Activated T-cell treated with anti-CD3 and anti-CD28 coated beads, Interleukin-2, amount 50 U/mL, for 24 hours (primary cell): ENCODE data around the gene EDN3.

Source experiments
- DNase-seq: peaks from one replicate; pipeline ENCODE4 v3.0.0-alpha.2; 2020
- H3K27ac Mint-ChIP-seq: 2 replicates; pipeline ENCODE4 v1.8.0; 2020; ENCODE audit warnings: mild to moderate bottlenecking, mixed read lengths
- H3K27me3 Mint-ChIP-seq: 2 replicates; pipeline ENCODE4 v1.8.0; 2020; ENCODE audit warnings: mixed read lengths
- H3K36me3 Mint-ChIP-seq: 2 replicates; pipeline ENCODE4 v1.8.0; 2020; ENCODE audit warnings: low read depth, mixed read lengths
- H3K4me1 Mint-ChIP-seq: 2 replicates; pipeline ENCODE4 v1.8.0; 2020; ENCODE audit warnings: low read depth, mixed read lengths
- H3K4me3 Mint-ChIP-seq: 2 replicates; pipeline ENCODE4 v1.8.0; 2020; ENCODE audit warnings: mild to moderate bottlenecking, moderate library complexity, mixed read lengths
- H3K9me3 Mint-ChIP-seq: 2 replicates; pipeline ENCODE4 v1.8.0; 2020; ENCODE audit warnings: mixed read lengths

The EDN3 gene, protein sequence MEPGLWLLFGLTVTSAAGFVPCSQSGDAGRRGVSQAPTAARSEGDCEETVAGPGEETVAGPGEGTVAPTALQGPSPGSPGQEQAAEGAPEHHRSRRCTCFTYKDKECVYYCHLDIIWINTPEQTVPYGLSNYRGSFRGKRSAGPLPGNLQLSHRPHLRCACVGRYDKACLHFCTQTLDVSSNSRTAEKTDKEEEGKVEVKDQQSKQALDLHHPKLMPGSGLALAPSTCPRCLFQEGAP

DNA sequence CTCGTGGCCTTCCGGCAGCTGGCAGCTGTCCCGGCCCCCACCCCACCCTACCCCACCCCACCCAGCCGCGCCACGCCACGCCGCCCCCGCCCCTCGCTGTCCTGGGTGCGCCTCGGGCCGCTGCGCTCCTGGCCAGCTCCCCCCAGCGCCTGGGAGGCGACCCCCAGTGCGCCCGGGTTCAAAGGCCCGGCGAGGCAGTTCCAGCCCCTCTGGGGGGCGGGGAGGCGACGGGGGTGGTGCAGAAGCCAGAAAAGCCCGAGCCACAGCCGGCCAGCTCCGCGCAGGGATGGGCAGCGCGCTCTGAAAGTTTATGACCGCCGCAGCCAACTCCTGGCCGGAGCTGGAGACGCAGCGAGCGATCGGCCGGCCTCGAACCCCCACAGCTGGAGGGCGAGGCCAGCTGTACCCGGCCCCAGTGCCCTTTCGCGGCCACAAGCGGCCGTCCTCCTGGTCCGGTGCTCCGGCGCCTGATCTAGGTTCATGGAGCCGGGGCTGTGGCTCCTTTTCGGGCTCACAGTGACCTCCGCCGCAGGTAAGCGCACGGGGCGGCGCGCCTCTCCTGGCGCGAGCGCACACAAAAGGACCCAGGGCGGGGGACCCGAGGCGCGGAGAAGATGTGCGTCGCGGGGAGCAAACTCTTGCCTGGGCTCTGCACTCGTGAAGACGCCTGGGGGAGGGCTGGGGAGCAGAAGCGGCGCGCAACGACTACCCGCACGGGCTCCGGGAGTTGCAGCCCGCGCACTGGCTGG lies at the start of gene EDN3:
TSS of gene EDN3 (plus strand) at position 279 of the 749 bp plus-strand sequence. CDS start at position 481, 202 bp downstream.
- H3K4me3 Mint-ChIP-seq: no peak within 1 kb of the TSS
- DNase-seq: no peak
- no peaks in the 10 kb centered on the region for H3K9me3 Mint-ChIP-seq
- no peak within 1 kb of the TSS for H3K27ac Mint-ChIP-seq
- no peaks in the 10 kb centered on the region for H3K36me3 Mint-ChIP-seq
- H3K27me3 Mint-ChIP-seq: peaks cover 74% of the 10 kb centered on the region
- peaks cover 2% of the 10 kb centered on the region for H3K4me1 Mint-ChIP-seq

DNA sequence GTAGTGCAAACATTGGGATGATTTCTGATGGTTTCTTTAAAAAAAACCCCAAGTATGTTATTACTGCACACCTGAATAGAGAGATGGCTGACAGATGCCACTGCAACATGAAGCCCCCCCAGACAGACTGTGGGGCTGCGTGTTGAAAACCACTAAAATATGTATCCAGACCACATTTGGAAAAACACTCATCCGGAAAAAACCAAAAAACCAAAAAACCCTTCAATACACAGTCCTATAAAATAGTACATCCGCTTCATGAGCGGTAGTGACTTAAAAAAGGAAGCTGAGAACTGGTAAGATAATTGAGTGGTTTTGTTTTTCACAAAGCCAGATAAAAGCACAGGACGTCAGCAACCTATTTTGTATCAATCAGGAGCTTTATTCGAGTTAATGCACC lies 47.1 kb upstream of the EDN3 start:
- DNase-seq: no peak
- Mint-ChIP-seq H3K36me3 (peaks cover 50% of the 10 kb centered on the region), H3K4me3 (peak overlapping the region; percentile 34), H3K27me3 (no peaks in the 10 kb centered on the region), H3K9me3 (peaks cover 14% of the 10 kb centered on the region), H3K27ac (peak overlapping the region; percentile 92), H3K4me1 (peaks cover 71% of the 10 kb centered on the region)

DNA sequence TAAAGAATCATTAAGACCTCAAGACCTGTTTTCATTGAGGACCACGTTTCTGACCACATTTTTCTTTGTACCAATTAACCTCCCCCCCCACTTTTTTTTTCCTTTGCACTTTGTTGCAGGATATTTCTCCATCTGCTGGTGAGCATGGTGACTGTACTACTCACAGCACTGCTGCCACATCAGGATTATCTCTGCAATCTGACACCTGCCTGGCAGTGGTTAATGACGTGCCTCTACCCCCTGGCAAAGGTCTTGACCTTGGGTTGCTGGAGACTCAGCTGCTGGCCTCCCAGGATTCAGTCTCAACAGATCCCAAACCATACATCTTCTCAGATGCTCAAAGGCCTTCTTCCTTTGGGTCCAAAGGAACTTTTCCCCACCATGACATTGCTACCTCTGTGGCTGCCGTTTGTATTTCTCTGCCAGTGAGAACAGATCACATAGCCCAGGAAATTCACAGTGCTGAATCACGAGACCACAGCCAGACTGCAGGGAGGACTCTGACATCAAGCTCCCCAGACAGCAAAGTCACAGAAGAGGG lies 46.6 kb upstream of the EDN3 start:
- Mint-ChIP-seq H3K9me3 (peaks cover 14% of the 10 kb centered on the region), H3K36me3 (peaks cover 48% of the 10 kb centered on the region), H3K4me1 (peaks cover 71% of the 10 kb centered on the region), H3K27ac (peak overlapping the region; percentile 92), H3K4me3 (peak overlapping the region; percentile 34), H3K27me3 (no peaks in the 10 kb centered on the region)
- DNase-seq: peak; percentile 46

DNA sequence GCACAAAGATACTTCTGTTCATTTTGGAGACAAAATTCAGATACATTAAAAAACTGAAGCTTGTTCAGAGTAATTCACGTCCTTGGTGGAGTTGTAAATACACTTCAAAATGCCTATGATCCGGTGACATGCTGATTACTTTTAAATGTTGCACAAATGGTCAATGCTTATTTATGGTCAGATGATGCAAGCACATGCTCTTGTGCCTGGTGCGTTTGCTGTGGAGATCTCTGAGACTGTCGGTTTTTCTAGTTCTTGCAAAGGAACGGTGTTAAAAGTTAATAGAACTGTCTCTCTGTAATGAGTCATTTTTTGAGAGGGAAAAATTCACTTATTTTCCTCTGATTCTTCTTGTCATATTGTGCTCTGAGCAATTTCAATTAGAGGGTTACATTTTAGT lies 45.2 kb upstream of the EDN3 start:
- no peak overlapping the region for H3K4me3 Mint-ChIP-seq
- DNase-seq: no peak
- peaks cover 75% of the 10 kb centered on the region for H3K4me1 Mint-ChIP-seq
- H3K36me3 Mint-ChIP-seq: peaks cover 34% of the 10 kb centered on the region
- peaks cover 13% of the 10 kb centered on the region for H3K9me3 Mint-ChIP-seq
- no peaks in the 10 kb centered on the region for H3K27me3 Mint-ChIP-seq
- H3K27ac Mint-ChIP-seq: no peak overlapping the region

DNA sequence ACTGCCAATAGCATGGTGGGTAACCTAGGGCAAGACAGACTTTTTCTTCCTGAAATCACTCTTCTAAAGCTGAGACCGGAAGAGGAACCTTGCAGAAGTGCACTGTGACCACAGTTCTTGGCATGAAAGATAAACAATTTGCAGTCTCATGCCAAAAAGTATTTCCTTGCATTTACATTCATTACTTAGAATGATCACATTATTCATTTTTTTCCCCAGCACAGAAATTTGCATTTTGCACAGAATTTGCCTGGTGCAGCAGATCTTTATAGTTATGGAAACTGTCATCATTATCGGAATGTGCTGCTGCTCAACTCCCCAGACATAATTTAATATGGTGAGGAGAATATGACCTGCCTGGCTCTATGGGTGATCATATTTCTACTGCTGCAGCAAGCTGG lies 42.2 kb upstream of the EDN3 start:
- H3K4me1 Mint-ChIP-seq: peaks cover 50% of the 10 kb centered on the region
- DNase-seq: no peak
- no peaks in the 10 kb centered on the region for H3K9me3 Mint-ChIP-seq
- no peaks in the 10 kb centered on the region for H3K27me3 Mint-ChIP-seq
- H3K27ac Mint-ChIP-seq: peak overlapping the region; percentile 84
- H3K4me3 Mint-ChIP-seq: no peak overlapping the region
- peaks cover 11% of the 10 kb centered on the region for H3K36me3 Mint-ChIP-seq

DNA sequence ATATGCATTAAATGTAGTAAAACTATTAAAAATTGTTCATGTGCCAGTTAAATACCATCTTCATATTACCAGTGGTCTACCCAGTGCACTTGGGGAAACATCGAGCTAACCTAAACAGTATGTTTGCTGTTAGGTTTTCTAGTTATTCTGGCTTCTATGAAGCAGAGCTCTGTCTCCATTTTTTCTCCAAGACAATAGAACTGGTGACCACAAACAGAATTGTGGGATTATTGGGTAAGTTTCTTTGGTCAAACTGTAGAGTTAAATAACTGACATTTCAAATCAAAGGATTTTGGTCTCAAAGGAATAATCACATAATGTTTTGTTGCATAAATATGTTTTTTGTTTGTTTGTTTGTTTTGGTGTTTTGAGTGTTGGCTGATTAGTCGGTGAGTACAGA lies 40.5 kb upstream of the EDN3 start:
- no peaks in the 10 kb centered on the region for H3K27me3 Mint-ChIP-seq
- H3K9me3 Mint-ChIP-seq: no peaks in the 10 kb centered on the region
- H3K4me3 Mint-ChIP-seq: no peak overlapping the region
- H3K4me1 Mint-ChIP-seq: peaks cover 33% of the 10 kb centered on the region
- DNase-seq: no peak
- no peaks in the 10 kb centered on the region for H3K36me3 Mint-ChIP-seq
- H3K27ac Mint-ChIP-seq: no peak overlapping the region

DNA sequence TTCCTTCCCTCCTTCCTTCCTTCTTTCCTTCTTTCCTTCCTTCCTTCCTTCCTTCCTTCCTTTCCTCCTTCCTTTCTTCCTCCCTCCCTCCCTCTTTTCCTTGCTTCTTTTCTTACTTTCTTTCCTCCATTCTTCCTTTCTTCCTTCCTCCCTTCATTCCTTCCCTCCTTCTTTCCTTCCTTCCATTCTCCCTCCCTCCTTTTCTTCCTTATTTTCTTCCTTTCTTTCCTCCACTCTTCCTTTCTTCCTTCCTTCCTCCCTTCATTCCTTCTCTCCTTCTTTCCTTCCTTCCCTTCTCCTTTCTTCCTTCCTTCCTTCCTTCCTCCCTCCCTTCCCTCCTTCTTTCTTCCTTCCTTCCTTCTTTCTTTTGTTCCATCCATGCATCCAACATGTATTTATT lies 35.1 kb upstream of the EDN3 start:
- H3K36me3 Mint-ChIP-seq: no peaks in the 10 kb centered on the region
- DNase-seq: no peak
- H3K27me3 Mint-ChIP-seq: peaks cover 11% of the 10 kb centered on the region
- no peaks in the 10 kb centered on the region for H3K9me3 Mint-ChIP-seq
- no peak overlapping the region for H3K4me3 Mint-ChIP-seq
- H3K4me1 Mint-ChIP-seq: peaks cover 9% of the 10 kb centered on the region
- H3K27ac Mint-ChIP-seq: no peak overlapping the region

DNA sequence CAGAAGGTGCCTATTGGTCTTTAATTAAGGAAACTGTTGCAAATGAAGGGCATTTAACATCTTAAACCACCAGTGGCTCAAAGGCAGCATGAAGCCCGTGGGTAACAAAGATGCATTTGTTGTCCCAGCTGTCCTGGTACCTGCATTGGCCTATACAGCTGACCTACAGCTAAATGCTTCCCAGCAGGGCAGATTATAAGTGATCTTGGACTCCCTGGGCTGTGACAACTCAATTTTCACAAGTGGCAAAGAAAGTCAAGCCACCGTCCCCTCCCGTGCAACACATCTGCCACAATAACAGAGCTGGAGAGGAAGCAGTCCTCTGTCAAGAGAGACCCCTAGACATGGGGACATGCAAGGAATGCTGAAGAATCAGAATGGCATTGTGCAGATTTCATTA lies 31.5 kb upstream of the EDN3 start:
- Mint-ChIP-seq H3K36me3 (no peaks in the 10 kb centered on the region), H3K27me3 (peaks cover 11% of the 10 kb centered on the region), H3K4me3 (no peak overlapping the region), H3K4me1 (peaks cover 14% of the 10 kb centered on the region), H3K9me3 (no peaks in the 10 kb centered on the region), H3K27ac (no peak overlapping the region)
- DNase-seq: no peak

DNA sequence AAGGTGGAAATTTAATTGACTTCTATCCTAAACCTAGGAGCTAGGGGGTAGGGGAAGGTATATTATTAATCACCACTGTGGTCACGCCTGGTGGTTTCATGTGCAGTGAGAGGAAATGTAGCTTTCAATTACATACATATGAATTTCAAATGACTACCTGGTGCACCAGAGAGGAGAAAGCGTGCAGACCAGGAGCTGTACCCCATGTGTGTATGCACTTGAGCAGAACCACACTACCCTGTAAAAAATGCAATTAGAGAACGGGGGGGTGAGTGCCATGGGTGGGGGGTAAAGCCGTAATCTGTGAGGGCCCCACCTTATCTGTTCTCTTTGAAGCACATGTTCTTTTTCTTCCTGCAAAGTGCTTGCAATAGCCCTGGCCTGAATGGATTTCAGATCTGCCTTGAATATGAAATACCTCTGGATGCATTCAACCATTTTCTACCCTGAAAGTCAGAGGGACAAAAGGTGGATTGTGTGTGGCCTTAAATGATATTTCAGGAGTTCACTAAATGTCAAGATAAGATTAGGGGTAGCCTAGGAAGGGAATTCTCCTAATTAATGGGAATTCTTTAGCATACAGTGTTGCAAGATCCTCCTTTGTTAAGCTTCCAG lies 30.9 kb upstream of the EDN3 start:
- Mint-ChIP-seq H3K27me3 (peaks cover 14% of the 10 kb centered on the region), H3K9me3 (no peaks in the 10 kb centered on the region), H3K4me3 (no peak overlapping the region), H3K36me3 (no peaks in the 10 kb centered on the region), H3K4me1 (peaks cover 20% of the 10 kb centered on the region), H3K27ac (no peak overlapping the region)
- no peak for DNase-seq

DNA sequence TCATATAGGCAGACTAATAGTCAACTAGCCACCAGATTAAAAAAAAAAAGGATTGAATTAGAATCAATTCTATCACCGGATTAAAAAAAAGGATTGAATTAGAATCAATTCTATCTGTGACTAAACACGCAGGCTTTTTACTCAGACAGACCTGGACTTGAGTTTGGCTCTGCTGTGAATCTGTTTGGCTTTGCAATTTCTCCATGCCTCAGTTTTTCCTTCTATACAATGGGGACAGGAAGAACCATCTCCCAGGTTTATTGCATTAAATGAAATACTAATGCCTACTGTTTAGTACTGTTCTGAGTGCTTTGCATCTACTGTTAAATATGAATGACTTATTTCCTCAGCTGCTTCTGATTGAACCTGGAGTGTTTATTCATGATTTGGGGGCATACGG lies 30.0 kb upstream of the EDN3 start:
- Mint-ChIP-seq H3K27me3 (peaks cover 14% of the 10 kb centered on the region), H3K4me3 (no peak overlapping the region), H3K9me3 (no peaks in the 10 kb centered on the region), H3K4me1 (peaks cover 20% of the 10 kb centered on the region), H3K27ac (no peak overlapping the region), H3K36me3 (no peaks in the 10 kb centered on the region)
- DNase-seq: no peak

DNA sequence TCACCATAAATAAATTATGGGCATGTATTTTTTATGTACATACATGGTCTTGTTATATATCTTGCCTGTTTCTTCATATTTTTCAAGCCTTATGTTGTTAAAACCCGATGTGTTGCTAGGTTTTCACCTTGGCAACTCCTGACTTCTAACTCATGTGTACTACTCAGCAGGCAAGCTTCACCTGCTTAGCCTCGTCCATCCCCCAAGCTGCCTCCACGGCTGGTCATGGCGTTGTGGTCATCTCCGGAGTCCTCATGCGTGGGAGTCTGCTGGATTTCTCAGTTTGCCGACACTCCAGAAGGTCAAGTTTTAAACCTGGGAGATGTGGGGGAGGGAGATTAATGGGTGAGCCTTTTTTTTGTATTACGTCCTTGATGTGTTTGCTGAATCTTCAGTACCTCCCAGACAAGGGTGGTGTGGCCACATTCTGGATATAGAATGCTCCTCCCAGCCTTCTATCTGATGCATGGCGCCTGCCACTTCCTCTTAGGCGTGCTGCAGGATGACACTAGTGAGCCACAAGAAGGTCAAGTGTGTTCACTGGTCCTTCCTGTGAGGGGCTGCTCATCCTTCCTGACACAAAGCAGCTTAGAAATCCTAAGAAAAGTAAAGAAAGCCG lies 26.6 kb upstream of the EDN3 start:
- H3K36me3 Mint-ChIP-seq: no peaks in the 10 kb centered on the region
- DNase-seq: no peak
- H3K4me1 Mint-ChIP-seq: peaks cover 20% of the 10 kb centered on the region
- H3K4me3 Mint-ChIP-seq: no peak overlapping the region
- H3K27me3 Mint-ChIP-seq: peaks cover 6% of the 10 kb centered on the region
- no peaks in the 10 kb centered on the region for H3K9me3 Mint-ChIP-seq
- no peak overlapping the region for H3K27ac Mint-ChIP-seq

DNA sequence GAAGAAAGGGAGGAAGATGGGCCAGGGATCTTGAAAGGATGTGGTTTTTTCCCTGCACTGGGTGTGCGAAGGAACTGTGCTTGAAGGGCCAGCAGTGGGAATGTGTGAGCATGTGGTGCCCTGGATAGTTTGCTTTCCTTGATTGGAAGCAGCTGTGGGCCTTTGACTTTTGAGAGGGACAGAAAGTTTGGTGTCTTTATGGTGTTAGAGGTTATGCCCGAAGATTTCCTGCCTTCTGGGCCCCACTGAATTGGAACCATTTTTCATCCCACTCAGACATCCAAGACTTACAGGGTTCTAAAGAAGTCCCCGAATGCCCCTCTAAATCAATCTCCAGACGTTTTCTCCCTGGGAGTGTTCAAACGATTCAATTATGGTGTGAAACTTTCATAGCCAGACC lies 23.5 kb upstream of the EDN3 start:
- no peak for DNase-seq
- no peaks in the 10 kb centered on the region for H3K9me3 Mint-ChIP-seq
- H3K4me1 Mint-ChIP-seq: peaks cover 12% of the 10 kb centered on the region
- H3K4me3 Mint-ChIP-seq: no peak overlapping the region
- peaks cover 3% of the 10 kb centered on the region for H3K27me3 Mint-ChIP-seq
- no peaks in the 10 kb centered on the region for H3K36me3 Mint-ChIP-seq
- no peak overlapping the region for H3K27ac Mint-ChIP-seq

DNA sequence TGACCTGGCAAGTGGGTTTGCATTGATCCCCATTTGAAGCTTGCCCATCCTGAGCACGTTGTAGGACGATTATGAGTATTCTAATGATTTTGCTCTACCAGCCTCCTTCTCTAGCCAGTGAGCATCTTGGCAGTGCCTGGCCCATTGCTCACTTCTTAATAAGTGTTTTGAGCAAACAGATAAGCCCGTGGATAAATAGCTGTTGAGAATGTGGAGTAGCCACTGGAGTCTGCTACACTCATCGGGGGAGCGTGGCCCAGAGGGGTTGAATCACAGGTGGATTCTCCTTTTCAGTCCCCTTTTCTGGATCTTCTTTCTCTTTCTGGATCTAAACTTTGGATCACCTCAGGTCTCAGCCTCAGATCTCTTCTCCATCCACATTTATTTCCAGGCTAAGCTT lies 15.9 kb upstream of the EDN3 start:
- Mint-ChIP-seq H3K27ac (no peak overlapping the region), H3K4me3 (no peak overlapping the region), H3K4me1 (no peaks in the 10 kb centered on the region), H3K27me3 (no peaks in the 10 kb centered on the region), H3K36me3 (no peaks in the 10 kb centered on the region), H3K9me3 (no peaks in the 10 kb centered on the region)
- no peak for DNase-seq

DNA sequence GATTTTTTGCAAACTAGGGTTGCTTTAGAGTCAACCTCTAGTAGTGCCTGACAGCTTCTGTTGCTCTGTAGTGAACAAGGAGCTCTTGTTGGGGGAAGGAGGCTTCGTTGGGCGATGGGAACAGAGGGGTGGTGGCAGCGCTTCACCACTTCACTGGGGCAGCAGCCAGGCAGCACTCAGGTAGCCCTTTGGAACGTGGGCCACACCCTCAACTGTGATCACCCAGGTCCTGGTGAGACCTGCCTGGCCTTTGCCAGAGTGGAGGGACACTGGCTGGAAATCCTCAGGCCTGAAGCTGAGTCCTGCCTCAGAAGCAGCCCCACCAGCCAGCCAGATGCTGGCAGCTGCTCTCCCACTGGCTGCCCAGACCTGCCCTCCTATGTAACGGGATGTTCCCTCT lies 10.4 kb upstream of the EDN3 start:
- Mint-ChIP-seq H3K9me3 (no peaks in the 10 kb centered on the region), H3K36me3 (no peaks in the 10 kb centered on the region), H3K27me3 (peaks cover 11% of the 10 kb centered on the region), H3K4me1 (peaks cover 2% of the 10 kb centered on the region), H3K27ac (no peak overlapping the region), H3K4me3 (no peak overlapping the region)
- no peak for DNase-seq
